ENCODE results near the gene CD79A. TPM values are rescaled to one million over a fixed set of nuclear protein-coding genes. Genes with fewer than 3 reads are reported as not detected.

Gene CD79A
- total RNA-seq, 3 donors from 2014 or later: 0.80 to 2.9 (median 1.8) TPM

GRCh38 chr19:41908724-41909464 is 31.8 kb downstream of the CD79A start:
- no peak for TF ChIP-seq POLR2A (IDR thresholded peaks at IDR 0.05)
- no peak for TF ChIP-seq POLR2AphosphoS5 (IDR thresholded peaks at IDR 0.05)
- TF ChIP-seq CTCF (IDR thresholded peaks at IDR 0.05): no peak
- H3K27ac ChIP-seq: no peak overlapping the region
- peaks cover 0 to 28% of the 10 kb centered on the region in 2 donors for H3K27me3 ChIP-seq
- H3K9me3 ChIP-seq: no peaks in the 10 kb centered on the region
- no peak overlapping the region for H3K4me3 ChIP-seq
- intact Hi-C loops (cut with DNase I; ENCODE audit: low total_unique reads): no loop called here
- peaks cover 5% of the 10 kb centered on the region for H3K36me3 ChIP-seq
- no peak for DNase-seq (ENCODE audit: low spot score in 2 of 2)
- H3K4me1 ChIP-seq: peaks cover 0 to 3% of the 10 kb centered on the region in 2 donors

DNA sequence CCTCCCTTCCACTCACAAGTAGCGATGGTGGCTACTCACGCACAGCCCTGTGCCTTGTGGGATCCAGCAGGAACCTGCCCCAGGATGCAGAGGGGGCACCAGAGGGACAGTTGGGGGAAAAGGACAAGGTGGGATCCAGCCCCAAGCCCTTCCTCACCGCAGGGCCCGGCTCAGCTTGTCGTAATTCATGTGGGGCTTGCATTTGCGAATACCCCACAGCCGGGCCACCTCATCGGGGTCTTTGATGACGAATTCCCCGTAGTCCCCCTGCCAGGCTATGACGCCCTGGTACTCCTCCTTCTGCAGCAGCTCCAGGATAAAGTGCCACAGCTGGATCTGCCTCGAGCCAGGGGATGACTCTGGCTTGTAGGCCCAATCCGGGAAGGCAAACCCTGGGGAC is 32.6 kb downstream of the CD79A start:
- intact Hi-C loops (cut with DNase I; ENCODE audit: low total_unique reads): no loop called here
- peaks cover 0 to 3% of the 10 kb centered on the region in 2 donors for H3K4me1 ChIP-seq
- H3K36me3 ChIP-seq: no peaks in the 10 kb centered on the region
- DNase-seq (ENCODE audit: low spot score in 2 of 2): no peak
- no peak overlapping the region for H3K27ac ChIP-seq
- H3K27me3 ChIP-seq: peaks cover 0 to 33% of the 10 kb centered on the region in 2 donors
- no peaks in the 10 kb centered on the region for H3K9me3 ChIP-seq
- TF ChIP-seq POLR2A (IDR thresholded peaks at IDR 0.05) (no peak), POLR2AphosphoS5 (IDR thresholded peaks at IDR 0.05) (no peak), CTCF (IDR thresholded peaks at IDR 0.05) (no peak)
- H3K4me3 ChIP-seq: no peak overlapping the region

DNA sequence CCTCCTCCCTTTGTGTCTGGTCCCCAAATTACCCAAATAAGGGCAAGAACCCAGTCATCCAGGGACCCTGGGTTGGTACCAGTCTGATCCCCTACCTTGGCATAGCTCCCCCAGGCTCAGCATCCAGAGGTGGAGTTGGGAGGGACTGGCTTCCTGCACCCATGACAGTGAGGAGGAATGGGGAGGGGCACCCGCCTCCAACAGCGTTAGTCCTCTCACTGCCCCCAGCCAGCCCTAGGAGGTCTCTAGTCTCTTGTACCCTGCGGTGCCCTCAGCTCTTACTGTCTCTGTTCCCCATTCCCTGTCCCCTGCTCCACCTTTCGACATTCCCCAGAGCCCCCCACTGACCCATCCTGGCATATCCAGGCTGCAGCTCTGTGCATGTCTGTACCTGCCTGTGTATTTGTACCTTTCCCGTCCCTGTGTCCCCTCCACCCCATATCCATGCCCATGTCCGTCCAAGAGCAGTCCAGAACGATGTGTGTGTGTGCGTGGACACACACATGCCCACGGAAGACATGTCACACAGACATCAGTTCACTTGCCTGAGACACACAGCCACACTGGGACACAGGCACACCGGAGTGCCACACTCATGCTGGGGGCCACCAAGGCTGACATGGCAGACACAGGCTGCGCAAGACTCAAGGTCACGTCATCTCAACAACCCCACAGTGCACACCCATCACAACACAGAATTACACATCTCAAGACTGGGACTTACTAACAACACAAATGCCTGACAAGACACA is 33.3 kb downstream of the CD79A start:
- TF ChIP-seq CTCF (IDR thresholded peaks at IDR 0.05) (no peak), POLR2AphosphoS5 (IDR thresholded peaks at IDR 0.05) (no peak), POLR2A (IDR thresholded peaks at IDR 0.05) (no peak)
- Histone ChIP-seq H3K27me3 (peaks cover 0 to 38% of the 10 kb centered on the region in 2 donors), H3K9me3 (no peaks in the 10 kb centered on the region)

GRCh38 chr19:41910992-41911888 is 34.2 kb downstream of the CD79A start:
- no peak for TF ChIP-seq POLR2A (IDR thresholded peaks at IDR 0.05)
- no peak for TF ChIP-seq CTCF (IDR thresholded peaks at IDR 0.05)
- TF ChIP-seq POLR2AphosphoS5 (IDR thresholded peaks at IDR 0.05): no peak
- Histone ChIP-seq H3K27ac (no peak overlapping the region), H3K9me3 (no peaks in the 10 kb centered on the region), H3K27me3 (peaks cover 4 to 46% of the 10 kb centered on the region in 2 donors), H3K36me3 (no peaks in the 10 kb centered on the region), H3K4me3 (no peak overlapping the region), H3K4me1 (peaks cover 3 to 5% of the 10 kb centered on the region in 2 donors)
- no peak for DNase-seq (ENCODE audit: low spot score in 2 of 2)
- intact Hi-C loops (cut with DNase I; ENCODE audit: low total_unique reads): no loop called here

More for the DNA sequence above, 33.3 kb downstream of the CD79A start:
- no peak overlapping the region for H3K4me3 ChIP-seq
- no peak overlapping the region for H3K27ac ChIP-seq
- intact Hi-C loops (cut with DNase I; ENCODE audit: low total_unique reads): no loop called here
- H3K4me1 ChIP-seq: peaks cover 3 to 4% of the 10 kb centered on the region in 2 donors
- no peak for DNase-seq (ENCODE audit: low spot score in 2 of 2)
- H3K36me3 ChIP-seq: no peaks in the 10 kb centered on the region

All from breast epithelium (tissue), 4 donors.